Mesothelial cell of epicardium (in vitro differentiated cells): ENCODE results near the gene ADGRV1. TPM values are rescaled to one million over a fixed set of nuclear protein-coding genes. Genes with fewer than 3 reads are reported as not detected.
A peak's percentile ranks its signal among the peaks of the same experiment; 100 is the strongest.

ENCODE experiments used
- DNase-seq, 2 experiments: peaks; one replicate each; pipeline ENCODE4 v3.0.0; 2021; ENCODE audit warnings: low spot score in 2 of 2; ENCODE audit not compliant: unreplicated experiment in 2 of 2
- H3K27ac Mint-ChIP-seq: 2 replicates; pipeline ENCODE4 v1.8.0; 2021; ENCODE audit warnings: mixed read lengths
- H3K27me3 Mint-ChIP-seq: 2 replicates; pipeline ENCODE4 v1.8.0; 2021; ENCODE audit warnings: low read depth, mixed read lengths
- H3K36me3 Mint-ChIP-seq: 2 replicates; pipeline ENCODE4 v1.8.0; 2021; ENCODE audit warnings: mixed read lengths
- H3K4me1 Mint-ChIP-seq: 2 replicates; pipeline ENCODE4 v1.8.0; 2021; ENCODE audit warnings: mixed read lengths
- H3K4me3 Mint-ChIP-seq: 2 replicates; pipeline ENCODE4 v1.8.0; 2021; ENCODE audit warnings: mild to moderate bottlenecking, moderate library complexity, mixed read lengths
- H3K9me3 Mint-ChIP-seq: 2 replicates; pipeline ENCODE4 v1.8.0; 2021; ENCODE audit warnings: mixed read lengths
- total RNA-seq: library from RNA; stranded (reverse); gene quantifications from 3 replicates; pipeline ENCODE4 v1.2.1, GENCODE V29; 2021
- TF ChIP-seq, protein P1 (sequence below): fragments of 200-600 bp; sonication (generic); IDR thresholded peaks from one replicate; pipeline ENCODE4 v1.5.0; 2021; ENCODE audit warnings: antibody characterized with exemption; ENCODE audit not compliant: unreplicated experiment

ADGRV1 gene
- total RNA-seq, 1 donor from 2014 or later = 25.4 TPM

- Mint-ChIP-seq H3K27me3 (no peaks in the 10 kb centered on the region), H3K27ac (peak overlapping the region; percentile 50), H3K4me1 (peaks cover 11% of the 10 kb centered on the region), H3K36me3 (no peaks in the 10 kb centered on the region), H3K9me3 (no peaks in the 10 kb centered on the region), H3K4me3 (peak overlapping the region; percentile 33)
- no peak for DNase-seq
- TF ChIP-seq, protein P1, sequence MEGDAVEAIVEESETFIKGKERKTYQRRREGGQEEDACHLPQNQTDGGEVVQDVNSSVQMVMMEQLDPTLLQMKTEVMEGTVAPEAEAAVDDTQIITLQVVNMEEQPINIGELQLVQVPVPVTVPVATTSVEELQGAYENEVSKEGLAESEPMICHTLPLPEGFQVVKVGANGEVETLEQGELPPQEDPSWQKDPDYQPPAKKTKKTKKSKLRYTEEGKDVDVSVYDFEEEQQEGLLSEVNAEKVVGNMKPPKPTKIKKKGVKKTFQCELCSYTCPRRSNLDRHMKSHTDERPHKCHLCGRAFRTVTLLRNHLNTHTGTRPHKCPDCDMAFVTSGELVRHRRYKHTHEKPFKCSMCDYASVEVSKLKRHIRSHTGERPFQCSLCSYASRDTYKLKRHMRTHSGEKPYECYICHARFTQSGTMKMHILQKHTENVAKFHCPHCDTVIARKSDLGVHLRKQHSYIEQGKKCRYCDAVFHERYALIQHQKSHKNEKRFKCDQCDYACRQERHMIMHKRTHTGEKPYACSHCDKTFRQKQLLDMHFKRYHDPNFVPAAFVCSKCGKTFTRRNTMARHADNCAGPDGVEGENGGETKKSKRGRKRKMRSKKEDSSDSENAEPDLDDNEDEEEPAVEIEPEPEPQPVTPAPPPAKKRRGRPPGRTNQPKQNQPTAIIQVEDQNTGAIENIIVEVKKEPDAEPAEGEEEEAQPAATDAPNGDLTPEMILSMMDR = no peak
These were observed 84.2 kb downstream of the ADGRV1 start for GRCh38 chr5:90642706-90643229.

GRCh38 chr5:90644132-90644531, 85.5 kb downstream of the ADGRV1 start:
- Mint-ChIP-seq H3K36me3 (peaks cover 4% of the 10 kb centered on the region), H3K27me3 (no peaks in the 10 kb centered on the region), H3K27ac (no peak overlapping the region), H3K4me1 (peaks cover 11% of the 10 kb centered on the region), H3K9me3 (no peaks in the 10 kb centered on the region), H3K4me3 (no peak overlapping the region)
- TF ChIP-seq, protein P1 = no peak
- no peak for DNase-seq

DNA sequence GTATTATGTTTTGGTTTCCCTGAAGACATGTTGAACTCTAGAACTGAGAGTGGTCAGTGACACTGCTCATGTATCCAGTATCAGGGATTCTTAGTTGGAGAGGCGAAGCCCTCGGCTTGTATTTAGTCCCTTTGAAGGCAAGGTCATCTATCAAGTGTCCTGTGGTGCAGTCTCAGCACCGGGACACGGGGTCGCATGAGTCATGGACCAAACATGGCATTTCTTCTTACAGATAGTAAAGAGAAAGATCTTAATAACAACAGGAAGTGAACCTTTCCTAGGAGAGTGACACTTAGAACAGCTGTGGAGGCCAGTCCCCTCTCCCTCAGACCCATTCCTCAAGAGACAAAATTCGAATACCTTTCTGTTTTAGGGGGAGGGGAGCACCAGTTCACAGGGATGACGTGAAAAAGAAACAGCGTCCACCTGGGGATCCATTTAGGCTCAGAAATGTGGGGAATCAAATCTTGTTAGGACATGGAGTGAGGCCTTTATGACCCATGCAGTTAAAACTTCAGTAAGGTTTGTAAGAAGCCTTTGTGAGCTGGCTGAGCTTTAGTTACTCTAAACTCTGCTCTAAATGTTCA, 86.5 kb downstream of the ADGRV1 start:
- Mint-ChIP-seq H3K36me3 (peaks cover 4% of the 10 kb centered on the region), H3K4me1 (peaks cover 11% of the 10 kb centered on the region), H3K4me3 (no peak overlapping the region), H3K27ac (peak overlapping the region; percentile 34), H3K27me3 (no peaks in the 10 kb centered on the region), H3K9me3 (no peaks in the 10 kb centered on the region)
- no peak for DNase-seq
- TF ChIP-seq, protein P1 = no peak

DNA sequence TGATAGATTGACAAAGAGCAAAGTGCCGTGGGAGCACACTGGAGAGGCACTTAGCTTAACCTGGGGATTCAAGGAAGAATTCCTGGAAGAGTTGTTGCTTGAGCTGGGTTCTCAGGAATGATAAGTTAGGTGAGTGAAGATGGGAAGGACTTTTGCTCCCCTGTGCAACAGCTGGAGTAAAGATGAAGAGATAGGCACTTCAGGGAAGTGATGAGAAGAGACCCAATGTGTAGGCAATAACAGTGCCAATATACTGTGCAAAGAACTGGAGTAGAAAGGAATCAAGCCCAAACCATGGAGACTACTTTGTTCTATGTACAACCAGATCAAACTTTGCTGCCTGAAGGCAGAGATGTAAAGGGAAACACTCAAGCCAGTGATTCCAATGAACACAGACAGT, 92.2 kb downstream of the ADGRV1 start:
- Mint-ChIP-seq H3K9me3 (no peaks in the 10 kb centered on the region), H3K27ac (no peak overlapping the region), H3K4me1 (no peaks in the 10 kb centered on the region), H3K36me3 (peaks cover 8% of the 10 kb centered on the region), H3K27me3 (no peaks in the 10 kb centered on the region), H3K4me3 (no peak overlapping the region)
- no peak for DNase-seq
- TF ChIP-seq, protein P1 = no peak

DNA sequence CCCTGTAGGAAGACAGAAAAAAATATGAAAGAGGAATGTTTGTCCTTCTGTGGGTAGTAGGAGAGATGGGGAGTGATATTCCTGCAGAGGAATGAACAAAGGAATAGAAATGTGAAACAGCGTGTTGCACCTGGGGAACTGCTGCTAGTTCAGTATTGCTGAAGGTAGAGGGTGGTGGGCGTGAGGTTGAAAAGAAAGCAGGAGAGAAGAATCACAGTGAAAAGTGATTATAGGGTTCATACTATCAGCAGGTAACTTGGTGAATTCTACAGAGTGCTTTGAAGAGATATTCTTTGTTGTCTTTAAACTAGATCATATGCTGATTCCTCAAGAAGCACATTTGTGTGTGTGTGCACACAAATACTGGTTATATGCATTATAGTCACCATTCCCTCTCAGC, 95.6 kb downstream of the ADGRV1 start:
- no peak overlapping the region for H3K27ac Mint-ChIP-seq
- no peak for DNase-seq
- no peaks in the 10 kb centered on the region for H3K9me3 Mint-ChIP-seq
- H3K4me1 Mint-ChIP-seq = no peaks in the 10 kb centered on the region
- TF ChIP-seq, protein P1 = no peak
- H3K27me3 Mint-ChIP-seq = no peaks in the 10 kb centered on the region
- H3K36me3 Mint-ChIP-seq = peaks cover 4% of the 10 kb centered on the region
- H3K4me3 Mint-ChIP-seq = no peak overlapping the region
